Upper lobe of left lung (tissue), 6 donors: ENCODE results near the gene NAA11. TPM values are rescaled to one million over a fixed set of nuclear protein-coding genes. Genes with fewer than 3 reads are reported as not detected.
A peak's percentile ranks its signal among the peaks of the same experiment; 100 is the strongest.

Source experiments
- ATAC-seq, 2 donors: fragments of 200-7000 bp; cut with Tn5 transposase; one replicate each; pipeline ENCODE4 v1.9.1; 2022; ENCODE audit warnings: mild to moderate bottlenecking in 2 of 2, moderate library complexity in 2 of 2; ENCODE audit not compliant: low FRiP score in 2 of 2
- DNase-seq, 2 donors: peaks; one replicate each; pipeline ENCODE4 v3.0.0-alpha.2; 2019 to 2020
- H3K27ac ChIP-seq, 4 donors: fragments of 200-600 bp; sonication (generic); one replicate each; pipeline ENCODE4 v1.5.1; 2016 to 2019
- H3K27me3 ChIP-seq, 4 donors: fragments of 200-600 bp; sonication (generic); one replicate each; pipeline ENCODE4 v1.5.1; 2017 to 2019
- H3K36me3 ChIP-seq, 4 donors: fragments of 200-600 bp; sonication (generic); one replicate each; pipeline ENCODE4 v1.5.1; 2016 to 2019
- H3K4me1 ChIP-seq, 4 donors: fragments of 200-600 bp; sonication (generic); one replicate each; pipeline ENCODE4 v1.5.1; 2018 to 2019
- H3K4me3 ChIP-seq, 4 donors: fragments of 200-600 bp; sonication (generic); one replicate each; pipeline ENCODE4 v1.5.1; 2017 to 2019; ENCODE audit warnings: mild to moderate bottlenecking in 2 of 4, moderate library complexity in 1 of 4
- H3K9me3 ChIP-seq, 4 donors: fragments of 200-600 bp; sonication (generic); one replicate each; pipeline ENCODE4 v1.5.1; 2018 to 2019
- EP300 ChIP-seq, 4 donors: sonication (generic); formaldehyde crosslinking; IDR thresholded peaks; one replicate each; pipeline ENCODE4 v1.5.1; 2017; ENCODE audit warnings: antibody characterized with exemption in 4 of 4, control low read depth in 2 of 4
- POLR2A ChIP-seq, 4 donors: fragments of 450-650 bp; IDR thresholded peaks; one replicate each; pipeline ENCODE4 v1.5.1; 2016 to 2017; ENCODE audit warnings: antibody characterized with exemption in 4 of 4, mild to moderate bottlenecking in 2 of 4
- POLR2AphosphoS5 ChIP-seq, 2 donors: sonication (generic); formaldehyde crosslinking; IDR thresholded peaks; one replicate each; pipeline ENCODE4 v1.5.1; 2017; ENCODE audit warnings: antibody characterized with exemption in 2 of 2
- WGBS, 2 donors: methylation state at CpG; one replicate each; pipeline ENCODE4 v1.1.5; 2017 to 2018; 5-methylcytosine and 5-hydroxymethylcytosine counted together
- total RNA-seq, 6 donors: library from RNA; depleted of rRNA in 4 of 6; stranded (reverse); fragments of >200 nt in 4 of 6; gene quantifications; one replicate each; pipeline versions ENCODE4 v1.1.0 to v1.2.1, GENCODE V29; 2016 to 2021
- TF ChIP-seq, protein P1 (sequence below), 6 experiments: fragments of 450-650 bp in 4 of 6; fragments of 200-600 bp in 2 of 6; sonication (generic) in 2 of 6; IDR thresholded peaks; one replicate each; pipeline ENCODE4 v1.5.1; 2016 to 2019; ENCODE audit warnings: antibody characterized with exemption in 6 of 6
- donor health status: DM: no; HTN: no; CAD: no; lungs with moderate emphysema.
- donor health status: DM: no; HTN: yes; CAD: no; lungs with severe emphysema.

NAA11 gene
- total RNA-seq, 6 donors from 2014 or later: not detected

DNA sequence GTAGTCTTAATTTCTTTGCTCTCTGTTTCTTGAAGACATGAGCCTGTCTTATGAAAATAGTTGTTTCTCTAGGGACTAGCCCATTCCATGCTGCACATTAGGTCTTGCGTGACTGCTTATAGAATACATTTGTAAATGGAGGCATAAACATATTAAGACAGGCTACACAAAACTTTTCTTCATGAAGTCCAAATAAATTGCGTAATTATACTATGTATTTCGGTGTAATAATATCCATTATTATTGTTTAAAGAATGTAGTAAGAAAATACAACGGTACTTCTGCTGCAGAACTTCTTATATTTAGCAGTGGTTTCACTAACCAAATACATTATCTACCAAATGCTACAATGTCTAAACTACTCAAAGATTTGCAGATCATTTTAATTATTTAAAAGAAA lies 8.5 kb upstream of the NAA11 start:
- Histone ChIP-seq H3K9me3 (no peaks in the 10 kb centered on the region), H3K27ac (no peak overlapping the region), H3K4me3 (no peak overlapping the region), H3K36me3 (no peaks in the 10 kb centered on the region), H3K4me1 (no peaks in the 10 kb centered on the region), H3K27me3 (no peaks in the 10 kb centered on the region)
- WGBS, 2 donors: 67 to 88% methylated on average over 4 of the region's 4 CpGs
- no peak for TF ChIP-seq EP300 (IDR thresholded peaks at IDR 0.05)
- TF ChIP-seq, protein P1, sequence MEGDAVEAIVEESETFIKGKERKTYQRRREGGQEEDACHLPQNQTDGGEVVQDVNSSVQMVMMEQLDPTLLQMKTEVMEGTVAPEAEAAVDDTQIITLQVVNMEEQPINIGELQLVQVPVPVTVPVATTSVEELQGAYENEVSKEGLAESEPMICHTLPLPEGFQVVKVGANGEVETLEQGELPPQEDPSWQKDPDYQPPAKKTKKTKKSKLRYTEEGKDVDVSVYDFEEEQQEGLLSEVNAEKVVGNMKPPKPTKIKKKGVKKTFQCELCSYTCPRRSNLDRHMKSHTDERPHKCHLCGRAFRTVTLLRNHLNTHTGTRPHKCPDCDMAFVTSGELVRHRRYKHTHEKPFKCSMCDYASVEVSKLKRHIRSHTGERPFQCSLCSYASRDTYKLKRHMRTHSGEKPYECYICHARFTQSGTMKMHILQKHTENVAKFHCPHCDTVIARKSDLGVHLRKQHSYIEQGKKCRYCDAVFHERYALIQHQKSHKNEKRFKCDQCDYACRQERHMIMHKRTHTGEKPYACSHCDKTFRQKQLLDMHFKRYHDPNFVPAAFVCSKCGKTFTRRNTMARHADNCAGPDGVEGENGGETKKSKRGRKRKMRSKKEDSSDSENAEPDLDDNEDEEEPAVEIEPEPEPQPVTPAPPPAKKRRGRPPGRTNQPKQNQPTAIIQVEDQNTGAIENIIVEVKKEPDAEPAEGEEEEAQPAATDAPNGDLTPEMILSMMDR (IDR thresholded peaks at IDR 0.05): no peak
- TF ChIP-seq POLR2AphosphoS5 (IDR thresholded peaks at IDR 0.05): no peak
- no peak for TF ChIP-seq POLR2A (IDR thresholded peaks at IDR 0.05)
- ATAC-seq (no peak), DNase-seq (no peak)

DNA sequence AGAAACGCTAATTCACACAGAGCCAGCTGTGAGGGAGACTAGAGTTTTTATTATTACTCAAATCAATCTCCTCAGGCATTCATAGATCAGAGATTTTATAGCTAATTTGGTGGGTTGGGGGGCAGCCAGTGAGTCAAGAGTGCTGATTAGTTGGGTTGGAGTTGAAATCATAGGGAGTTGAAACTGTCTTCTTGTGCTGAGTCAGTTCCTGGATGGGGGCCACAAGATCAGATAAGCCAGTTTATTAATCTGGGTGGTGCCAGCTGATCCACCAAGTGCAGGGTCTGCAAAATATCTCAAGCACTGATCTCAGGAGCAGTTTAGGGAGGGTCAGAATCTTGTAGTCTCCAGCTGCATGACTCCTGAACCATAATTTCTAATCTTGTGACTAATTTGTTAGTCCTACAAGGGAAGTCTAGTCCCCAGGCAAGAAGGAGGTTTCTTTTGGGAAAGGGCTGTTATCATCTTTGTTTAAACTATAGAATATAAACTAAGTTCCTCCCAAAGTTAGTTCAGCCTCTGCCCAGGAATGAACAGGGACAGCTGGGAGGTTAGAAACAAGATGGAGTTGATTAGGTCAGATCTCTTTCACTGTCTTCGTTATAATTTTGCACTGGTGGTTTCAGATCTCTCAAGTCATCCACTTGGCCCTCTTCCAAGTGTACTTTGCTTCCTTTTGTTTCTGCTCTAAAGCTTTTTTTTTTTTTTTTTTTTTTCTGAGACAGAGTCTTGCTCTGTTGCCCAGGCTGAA lies 5.4 kb upstream of the NAA11 start:
- 46 to 47% methylated on average over 2 of the region's 2 CpGs for WGBS, 2 donors
- Histone ChIP-seq H3K27me3 (no peaks in the 10 kb centered on the region), H3K4me3 (no peak overlapping the region), H3K4me1 (no peaks in the 10 kb centered on the region), H3K27ac (no peak overlapping the region), H3K36me3 (no peaks in the 10 kb centered on the region), H3K9me3 (no peaks in the 10 kb centered on the region)
- ATAC-seq (no peak), DNase-seq (no peak)
- TF ChIP-seq, protein P1 (IDR thresholded peaks at IDR 0.05): no peak
- TF ChIP-seq EP300 (IDR thresholded peaks at IDR 0.05) (no peak), POLR2AphosphoS5 (IDR thresholded peaks at IDR 0.05) (no peak), POLR2A (IDR thresholded peaks at IDR 0.05) (no peak)

DNA sequence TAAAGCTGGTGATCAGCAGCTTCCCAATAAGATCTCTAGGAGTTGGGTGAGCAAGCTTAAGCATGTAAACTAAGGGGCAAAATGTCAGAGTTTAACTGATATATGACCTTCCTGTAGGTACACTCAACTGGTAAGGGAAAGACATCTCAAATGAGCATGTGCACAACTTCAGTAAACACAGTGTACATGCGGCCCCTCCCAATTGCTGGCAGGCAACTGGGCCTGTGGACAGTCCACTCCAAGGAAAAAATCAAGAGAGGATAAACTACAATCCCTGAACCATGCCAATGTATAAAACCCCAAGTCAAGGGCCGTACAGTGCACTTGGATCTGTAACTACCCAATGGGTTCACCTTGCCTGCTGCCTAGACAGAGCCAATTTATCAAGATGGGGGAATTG lies 4.9 kb upstream of the NAA11 start:
- no peaks in the 10 kb centered on the region for H3K36me3 ChIP-seq
- no peaks in the 10 kb centered on the region for H3K27me3 ChIP-seq
- H3K4me3 ChIP-seq: no peak overlapping the region
- H3K9me3 ChIP-seq: no peaks in the 10 kb centered on the region
- no peak overlapping the region for H3K27ac ChIP-seq
- no peak for DNase-seq
- no peak for TF ChIP-seq EP300 (IDR thresholded peaks at IDR 0.05)
- no peak for TF ChIP-seq POLR2A (IDR thresholded peaks at IDR 0.05)
- TF ChIP-seq, protein P1 (IDR thresholded peaks at IDR 0.05): no peak
- TF ChIP-seq POLR2AphosphoS5 (IDR thresholded peaks at IDR 0.05): no peak
- 72 to 83% methylated on average over 2 of the region's 2 CpGs for WGBS, 2 donors
- H3K4me1 ChIP-seq: no peaks in the 10 kb centered on the region
- ATAC-seq: no peak

DNA sequence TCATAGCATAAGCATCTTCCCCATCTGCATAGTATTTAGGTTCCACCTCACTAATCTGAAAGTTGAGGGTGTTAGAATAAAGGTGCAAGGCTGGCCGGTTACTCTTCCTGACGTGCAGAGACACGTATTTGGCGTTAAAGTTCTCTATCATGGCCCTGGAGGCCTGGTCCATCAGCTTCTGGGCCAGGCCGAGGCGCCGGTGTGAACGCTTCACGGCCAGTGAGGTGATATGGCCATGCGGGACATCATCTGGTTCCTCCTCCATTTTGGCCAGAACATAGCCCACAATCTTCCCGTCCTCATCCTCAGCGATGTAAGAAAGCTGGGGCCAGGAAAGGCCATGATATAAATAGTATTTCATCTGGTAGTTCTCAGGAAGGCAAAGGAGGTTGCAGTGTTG lies 425 bp downstream of the NAA11 start:
- 93 to 95% methylated on average over 12 of the region's 12 CpGs for WGBS, 2 donors
- no peaks in the 10 kb centered on the region for H3K9me3 ChIP-seq

More for the DNA sequence above, 425 bp downstream of the NAA11 start:
- Histone ChIP-seq H3K36me3 (no peaks in the 10 kb centered on the region), H3K4me1 (no peaks in the 10 kb centered on the region), H3K4me3 (no peak overlapping the region), H3K27me3 (no peaks in the 10 kb centered on the region), H3K27ac (no peak overlapping the region)
- TF ChIP-seq, protein P1 (IDR thresholded peaks at IDR 0.05): no peak
- no peak for TF ChIP-seq POLR2A (IDR thresholded peaks at IDR 0.05)
- no peak for TF ChIP-seq POLR2AphosphoS5 (IDR thresholded peaks at IDR 0.05)
- no peak for TF ChIP-seq EP300 (IDR thresholded peaks at IDR 0.05)
- ATAC-seq: no peak
- DNase-seq: peak in 1 of 2 donors; percentile 54
